ENCODE measurements around the gene SEMA4D. TPM values are rescaled to one million over a fixed set of nuclear protein-coding genes. Genes with fewer than 3 reads are reported as not detected.

Gene SEMA4D
- total RNA-seq, 1 experiment from 2014 or later: 23.3 TPM

- CTCF ChIA-PET: no interaction called here
- intact Hi-C loops (cut with micrococcal nuclease; ENCODE audit: unreplicated experiment): no loop called here
- no peak for DNase-seq
- H3K4me1 Mint-ChIP-seq (ENCODE audit: low read depth, unreplicated experiment): no peaks in the 10 kb centered on the region
- peaks cover 3% of the 10 kb centered on the region for H3K9me3 Mint-ChIP-seq (ENCODE audit: low read depth, unreplicated experiment)
- no peak for TF ChIP-seq CTCF (IDR thresholded peaks at IDR 0.05; ENCODE audit: unreplicated experiment)
- H3K4me3 Mint-ChIP-seq (ENCODE audit: low read depth, unreplicated experiment): no peak overlapping the region
- no peaks in the 10 kb centered on the region for H3K27me3 Mint-ChIP-seq (ENCODE audit: unreplicated experiment)
- H3K36me3 Mint-ChIP-seq (ENCODE audit: insufficient read depth, unreplicated experiment): no peaks in the 10 kb centered on the region
- H3K27ac Mint-ChIP-seq (ENCODE audit: unreplicated experiment): no peak overlapping the region
- BruUV-seq (replicated peaks): no TSS peak
These were observed 88.4 kb downstream of the SEMA4D start for GRCh38 chr9:89409466-89409865.

GRCh38 chr9:89408628-89409101 lies 89.2 kb downstream of the SEMA4D start:
- Mint-ChIP-seq H3K27me3 (ENCODE audit: unreplicated experiment) (no peaks in the 10 kb centered on the region), H3K9me3 (ENCODE audit: low read depth, unreplicated experiment) (peaks cover 3% of the 10 kb centered on the region), H3K27ac (ENCODE audit: unreplicated experiment) (no peak overlapping the region), H3K4me3 (ENCODE audit: low read depth, unreplicated experiment) (no peak overlapping the region), H3K4me1 (ENCODE audit: low read depth, unreplicated experiment) (no peaks in the 10 kb centered on the region), H3K36me3 (ENCODE audit: insufficient read depth, unreplicated experiment) (no peaks in the 10 kb centered on the region)
- no TSS peak for BruUV-seq (replicated peaks)
- no peak for TF ChIP-seq CTCF (IDR thresholded peaks at IDR 0.05; ENCODE audit: unreplicated experiment)
- CTCF ChIA-PET: interaction anchor here (0.6 kb wide), 1 partner anchor 151 kb away, joined by 4 read pairs; no protein-coding TSS in a partner anchor
- DNase-seq: no peak
- intact Hi-C loops (cut with micrococcal nuclease; ENCODE audit: unreplicated experiment): no loop called here

- no TSS peak for BruUV-seq (replicated peaks)
These were observed 90.8 kb downstream of the SEMA4D start for GRCh38 chr9:89407070-89407469.

GRCh38 chr9:89405826-89406225 lies 92.1 kb downstream of the SEMA4D start:
- Mint-ChIP-seq H3K9me3 (ENCODE audit: low read depth, unreplicated experiment) (peaks cover 3% of the 10 kb centered on the region), H3K4me3 (ENCODE audit: low read depth, unreplicated experiment) (no peak overlapping the region), H3K27ac (ENCODE audit: unreplicated experiment) (no peak overlapping the region), H3K27me3 (ENCODE audit: unreplicated experiment) (no peaks in the 10 kb centered on the region), H3K36me3 (ENCODE audit: insufficient read depth, unreplicated experiment) (no peaks in the 10 kb centered on the region), H3K4me1 (ENCODE audit: low read depth, unreplicated experiment) (no peaks in the 10 kb centered on the region)
- CTCF ChIA-PET: no interaction called here
- no peak for TF ChIP-seq CTCF (IDR thresholded peaks at IDR 0.05; ENCODE audit: unreplicated experiment)
- BruUV-seq (replicated peaks): no TSS peak
- DNase-seq: no peak
- intact Hi-C loops (cut with micrococcal nuclease; ENCODE audit: unreplicated experiment): no loop called here

More at GRCh38 chr9:89407070-89407469, 90.8 kb downstream of the SEMA4D start:
- H3K4me3 Mint-ChIP-seq (ENCODE audit: low read depth, unreplicated experiment): no peak overlapping the region
- intact Hi-C loops (cut with micrococcal nuclease; ENCODE audit: unreplicated experiment): no loop called here
- H3K9me3 Mint-ChIP-seq (ENCODE audit: low read depth, unreplicated experiment): peaks cover 3% of the 10 kb centered on the region
- no peak for TF ChIP-seq CTCF (IDR thresholded peaks at IDR 0.05; ENCODE audit: unreplicated experiment)
- H3K4me1 Mint-ChIP-seq (ENCODE audit: low read depth, unreplicated experiment): no peaks in the 10 kb centered on the region
- no peak overlapping the region for H3K27ac Mint-ChIP-seq (ENCODE audit: unreplicated experiment)
- DNase-seq: no peak
- H3K27me3 Mint-ChIP-seq (ENCODE audit: unreplicated experiment): no peaks in the 10 kb centered on the region
- CTCF ChIA-PET: no interaction called here
- no peaks in the 10 kb centered on the region for H3K36me3 Mint-ChIP-seq (ENCODE audit: insufficient read depth, unreplicated experiment)

All from Calu3 (cell line).